C4-2B (cell line): ENCODE measurements around the gene COL4A5.

Experiments
- H3K27ac ChIP-seq: fragments of 450-650 bp; 2 replicates; pipeline ENCODE4 v1.5.1; 2017
- ZFX ChIP-seq: fragments of 450-650 bp; IDR thresholded peaks from 2 replicates; pipeline ENCODE4 v1.6.1; 2017
- TF ChIP-seq, protein P1 (sequence below): fragments of 450-650 bp; conservative IDR thresholded peaks from 2 replicates; pipeline ENCODE4 v1.5.1; 2017; ENCODE audit warnings: mild to moderate bottlenecking

The COL4A5 gene

DNA sequence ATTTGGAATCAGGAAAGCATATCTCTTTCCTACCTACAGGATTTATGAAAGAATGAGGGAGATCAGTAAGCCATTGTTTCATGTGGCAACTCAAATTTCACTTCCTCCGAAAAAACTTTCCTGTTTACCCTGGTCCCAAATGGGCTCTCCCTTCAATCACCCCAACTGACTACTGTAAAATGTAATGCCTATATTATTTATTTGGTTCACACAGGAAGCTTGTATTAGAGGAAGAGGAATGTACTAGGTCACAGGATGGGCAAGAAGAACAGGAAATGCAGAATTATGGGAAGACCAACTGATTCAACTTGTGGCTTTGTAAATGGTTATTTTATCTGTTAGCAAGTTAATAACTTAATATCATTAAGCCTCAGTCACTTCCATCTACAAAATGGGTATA lies 24.5 kb upstream of the COL4A5 start:
- H3K27ac ChIP-seq, result no peak overlapping the region
- TF ChIP-seq ZFX, result no peak
- TF ChIP-seq, protein P1, sequence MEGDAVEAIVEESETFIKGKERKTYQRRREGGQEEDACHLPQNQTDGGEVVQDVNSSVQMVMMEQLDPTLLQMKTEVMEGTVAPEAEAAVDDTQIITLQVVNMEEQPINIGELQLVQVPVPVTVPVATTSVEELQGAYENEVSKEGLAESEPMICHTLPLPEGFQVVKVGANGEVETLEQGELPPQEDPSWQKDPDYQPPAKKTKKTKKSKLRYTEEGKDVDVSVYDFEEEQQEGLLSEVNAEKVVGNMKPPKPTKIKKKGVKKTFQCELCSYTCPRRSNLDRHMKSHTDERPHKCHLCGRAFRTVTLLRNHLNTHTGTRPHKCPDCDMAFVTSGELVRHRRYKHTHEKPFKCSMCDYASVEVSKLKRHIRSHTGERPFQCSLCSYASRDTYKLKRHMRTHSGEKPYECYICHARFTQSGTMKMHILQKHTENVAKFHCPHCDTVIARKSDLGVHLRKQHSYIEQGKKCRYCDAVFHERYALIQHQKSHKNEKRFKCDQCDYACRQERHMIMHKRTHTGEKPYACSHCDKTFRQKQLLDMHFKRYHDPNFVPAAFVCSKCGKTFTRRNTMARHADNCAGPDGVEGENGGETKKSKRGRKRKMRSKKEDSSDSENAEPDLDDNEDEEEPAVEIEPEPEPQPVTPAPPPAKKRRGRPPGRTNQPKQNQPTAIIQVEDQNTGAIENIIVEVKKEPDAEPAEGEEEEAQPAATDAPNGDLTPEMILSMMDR, result no peak

DNA sequence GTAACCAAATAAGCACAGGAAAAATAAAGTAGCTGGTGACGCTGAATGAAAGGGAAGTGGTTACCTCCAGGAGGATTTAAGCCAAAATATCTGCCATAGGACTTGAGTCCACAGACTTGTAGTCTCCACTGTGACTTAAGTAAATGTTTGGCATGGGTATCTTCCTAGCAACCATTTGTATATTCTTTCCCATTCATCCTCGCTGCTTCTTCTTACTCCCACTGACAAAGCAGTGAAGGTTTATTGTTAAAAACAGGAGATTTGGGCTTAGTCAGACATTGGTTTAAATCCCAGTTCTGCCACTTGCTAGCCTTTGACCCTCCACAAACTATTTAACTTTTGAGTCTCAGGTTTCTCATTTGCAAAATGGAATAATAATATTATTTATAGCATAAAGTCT lies 23.7 kb upstream of the COL4A5 start:
- H3K27ac ChIP-seq, result no peak overlapping the region
- no peak for TF ChIP-seq ZFX
- TF ChIP-seq, protein P1, result no peak

DNA sequence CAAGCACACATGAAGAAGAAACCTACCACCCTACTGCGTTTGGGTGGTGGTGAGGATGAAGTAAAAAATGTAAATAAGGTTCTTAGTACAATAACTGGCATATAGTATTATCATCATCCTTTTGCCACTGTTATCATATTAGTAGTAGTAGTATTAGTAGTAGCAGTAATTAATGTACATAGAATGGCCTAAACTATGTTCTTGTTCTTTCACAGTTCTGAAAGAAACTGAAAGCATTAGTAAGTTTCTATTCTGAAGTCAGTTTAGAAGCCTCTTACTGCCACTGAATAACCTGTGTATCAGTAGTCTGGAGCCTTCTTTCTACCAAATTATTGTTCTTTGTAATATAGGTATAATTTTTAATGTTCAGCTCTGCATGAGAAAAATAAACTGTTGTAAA lies 22.4 kb upstream of the COL4A5 start:
- no peak overlapping the region for H3K27ac ChIP-seq
- TF ChIP-seq, protein P1, result no peak
- no peak for TF ChIP-seq ZFX

DNA sequence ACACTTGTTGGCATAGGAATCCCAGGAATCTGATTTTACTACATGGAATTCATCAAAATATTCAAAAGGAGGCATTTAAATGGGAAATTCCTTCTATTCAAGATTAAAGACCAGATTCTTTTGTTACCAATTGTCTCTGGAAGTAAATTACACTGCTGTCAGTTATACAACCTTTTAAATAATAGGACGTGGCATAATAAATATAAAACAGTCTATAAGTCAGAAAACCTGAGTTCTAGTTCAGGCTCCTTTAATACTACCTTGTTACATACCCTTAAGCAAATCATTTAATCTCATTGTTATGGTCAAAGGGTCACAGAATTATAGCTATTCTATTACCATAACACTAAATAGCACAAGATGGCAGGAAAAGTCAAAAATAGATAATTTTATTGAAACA lies 20.2 kb upstream of the COL4A5 start:
- no peak overlapping the region for H3K27ac ChIP-seq
- TF ChIP-seq ZFX, result no peak
- TF ChIP-seq, protein P1, result no peak

DNA sequence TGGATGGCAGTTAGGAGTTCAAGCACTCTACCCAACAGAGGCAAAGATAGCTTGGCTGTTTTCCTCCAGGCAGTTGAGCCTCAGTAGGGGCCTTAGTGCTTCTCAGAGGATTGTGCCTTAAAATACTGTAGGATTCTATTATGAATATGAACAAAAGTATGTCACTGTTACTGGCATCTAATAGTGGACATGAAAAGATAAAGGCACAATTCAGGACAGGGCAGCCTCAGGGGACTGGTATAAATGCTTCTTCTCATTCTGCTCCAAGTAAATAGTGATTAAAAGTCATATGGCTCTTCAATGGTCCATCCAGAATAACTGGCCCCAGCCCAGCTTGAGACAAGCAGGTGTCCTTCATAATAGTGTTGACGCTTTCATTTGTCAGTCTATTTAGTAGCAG lies 19.2 kb upstream of the COL4A5 start:
- TF ChIP-seq, protein P1, result no peak
- H3K27ac ChIP-seq, result no peak overlapping the region

DNA sequence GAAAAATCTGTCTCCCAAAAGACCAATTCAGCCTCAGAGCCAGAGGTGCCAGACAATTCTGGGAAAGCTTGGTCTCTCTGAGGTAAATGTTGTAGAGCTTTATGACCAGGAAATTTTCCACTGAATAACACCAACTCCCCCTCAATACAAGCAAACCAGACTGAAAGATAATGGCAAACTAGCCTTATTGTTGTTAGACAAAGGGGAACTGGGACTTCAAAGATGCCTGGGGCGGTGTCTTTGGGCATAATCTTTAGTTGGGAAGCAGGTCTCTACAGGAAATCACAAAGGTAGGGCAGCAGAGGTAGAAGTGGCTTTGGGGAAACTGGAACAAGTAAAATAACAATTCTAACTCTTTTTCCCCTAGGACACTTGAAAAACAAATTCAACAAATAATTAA lies 13.4 kb upstream of the COL4A5 start:
- TF ChIP-seq ZFX, result no peak
- H3K27ac ChIP-seq, result no peak overlapping the region

DNA sequence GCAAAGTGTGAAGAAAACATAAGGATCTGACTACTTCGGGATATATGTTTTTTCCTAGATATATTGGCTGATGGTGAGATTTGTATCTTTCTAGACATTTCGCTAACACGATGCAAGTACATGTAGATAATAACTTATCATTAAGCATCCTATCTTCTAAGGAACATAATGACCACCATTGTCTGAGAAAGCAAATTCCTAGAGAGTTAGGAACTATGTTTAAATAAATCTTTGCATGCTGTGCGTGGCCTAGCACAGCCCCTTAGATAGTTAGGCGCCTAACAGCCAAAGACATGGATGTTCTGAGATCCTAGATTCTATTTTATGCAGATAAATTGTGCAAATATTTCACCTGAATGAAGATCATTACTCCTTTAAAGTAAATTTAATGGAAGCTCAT lies 4.4 kb upstream of the COL4A5 start:
- TF ChIP-seq ZFX, result no peak
- TF ChIP-seq, protein P1, result no peak
- no peak overlapping the region for H3K27ac ChIP-seq

DNA sequence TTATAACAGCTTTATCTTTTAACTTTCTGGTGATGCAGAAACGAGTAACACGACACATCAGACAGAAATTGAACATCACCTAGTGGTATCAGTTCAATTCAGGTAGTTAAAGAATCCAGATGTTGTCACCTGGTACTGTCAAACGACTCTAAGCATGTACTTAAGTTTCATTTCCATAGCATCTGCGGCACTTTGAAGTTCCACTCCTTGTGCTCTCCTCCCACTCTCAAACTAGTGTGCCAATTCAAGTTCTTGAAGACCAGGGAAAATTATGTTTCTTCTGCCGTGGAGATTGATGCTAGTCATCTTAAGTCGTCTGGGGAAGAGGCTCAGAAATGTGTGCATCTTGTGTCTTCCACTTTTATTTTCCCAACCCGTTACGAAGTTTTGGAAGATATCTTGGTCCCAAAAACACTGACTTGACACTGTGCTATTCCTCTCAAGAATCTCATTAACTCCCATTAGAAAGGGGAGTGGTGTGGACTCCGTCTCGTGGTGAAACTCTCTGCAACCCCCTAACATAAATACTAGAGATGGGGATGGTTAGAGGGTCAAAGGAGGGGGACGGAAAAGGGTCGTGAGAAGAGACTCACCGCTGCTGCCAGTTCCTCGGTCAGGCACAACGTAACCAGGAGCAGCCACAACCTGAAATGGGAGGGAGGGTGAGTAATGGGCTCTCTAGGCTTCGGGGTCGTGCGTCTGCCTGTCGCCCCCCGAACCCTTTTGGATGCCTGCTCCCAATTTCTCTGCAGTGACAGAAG lies 2.1 kb upstream of the COL4A5 start:
- no peak overlapping the region for H3K27ac ChIP-seq

More for the DNA sequence above, 2.1 kb upstream of the COL4A5 start:
- TF ChIP-seq ZFX, result no peak
- TF ChIP-seq, protein P1, result no peak
